ENCODE measurements around the gene SATB2. TPM values are rescaled to one million over a fixed set of nuclear protein-coding genes. Genes with fewer than 3 reads are reported as not detected.

Gene SATB2
- total RNA-seq, 4 donors from 2014 or later, result 2.2 to 6.6 (median 5.0) TPM

GRCh38 chr2:199480966-199481365 is 23.2 kb upstream of the SATB2 start:
- intact Hi-C loops (cut with DNase I), result no loop called here
- TF ChIP-seq POLR2AphosphoS5 (IDR thresholded peaks at IDR 0.05), result no peak
- TF ChIP-seq POLR2A (IDR thresholded peaks at IDR 0.05; ENCODE audit: low read depth), result no peak
- TF ChIP-seq EP300 (IDR thresholded peaks at IDR 0.05), result no peak
- TF ChIP-seq CTCF (IDR thresholded peaks at IDR 0.05), result no peak
- WGBS, result 80% methylated on average over 2 of the region's 2 CpGs

GRCh38 chr2:199477277-199477834 is 19.6 kb upstream of the SATB2 start:
- Histone ChIP-seq H3K27ac (replicated peaks in 1 of 4) (no peak overlapping the region), H3K4me1 (no peaks in the 10 kb centered on the region), H3K27me3 (peaks cover 0 to 35% (median 5%) of the 10 kb centered on the region in 4 donors), H3K36me3 (no peaks in the 10 kb centered on the region), H3K9me3 (no peaks in the 10 kb centered on the region), H3K4me3 (no peak overlapping the region)
- no peak for DNase-seq (ENCODE audit: extremely low spot score)
- intact Hi-C loops (cut with DNase I), result no loop called here
- WGBS, result 72% methylated on average over 2 of the region's 2 CpGs
- TF ChIP-seq POLR2AphosphoS5 (IDR thresholded peaks at IDR 0.05) (no peak), CTCF (IDR thresholded peaks at IDR 0.05) (no peak), POLR2A (IDR thresholded peaks at IDR 0.05; ENCODE audit: low read depth) (no peak), EP300 (IDR thresholded peaks at IDR 0.05) (no peak)

More at GRCh38 chr2:199480966-199481365, 23.2 kb upstream of the SATB2 start:
- no peaks in the 10 kb centered on the region for H3K9me3 ChIP-seq
- H3K4me1 ChIP-seq, result no peaks in the 10 kb centered on the region
- H3K36me3 ChIP-seq, result no peaks in the 10 kb centered on the region
- no peak for DNase-seq (ENCODE audit: extremely low spot score)
- H3K27me3 ChIP-seq, result peaks cover 0 to 17% (median 0%) of the 10 kb centered on the region in 4 donors
- H3K4me3 ChIP-seq, result no peak overlapping the region
- H3K27ac ChIP-seq (replicated peaks in 1 of 4), result no peak overlapping the region

GRCh38 chr2:199471443-199472057 is 13.8 kb upstream of the SATB2 start:
- H3K4me1 ChIP-seq, result peaks cover 31 to 41% (median 33%) of the 10 kb centered on the region in 4 donors
- intact Hi-C loops (cut with DNase I), result loop anchor here (5.0 kb wide), 1 partner anchor 39 kb away; no protein-coding TSS in a partner anchor
- no peaks in the 10 kb centered on the region for H3K9me3 ChIP-seq
- H3K4me3 ChIP-seq, result peak overlapping the region in 3 of 4 donors; percentile 19 to 38 (median 22)
- H3K27me3 ChIP-seq, result peaks cover 0 to 93% (median 60%) of the 10 kb centered on the region in 4 donors
- TF ChIP-seq POLR2AphosphoS5 (IDR thresholded peaks at IDR 0.05) (peak in 1 of 2 donors; percentile 10), CTCF (IDR thresholded peaks at IDR 0.05) (peak; percentile 37 to 78 (median 54)), POLR2A (IDR thresholded peaks at IDR 0.05; ENCODE audit: low read depth) (no peak)
- no peak overlapping the region for H3K27ac ChIP-seq (replicated peaks in 1 of 4)
- WGBS, result 22% methylated on average over 8 of the region's 35 CpGs
- H3K36me3 ChIP-seq, result no peaks in the 10 kb centered on the region
- DNase-seq (ENCODE audit: extremely low spot score), result no peak

GRCh38 chr2:199470672-199471442 is 13.1 kb upstream of the SATB2 start:
- H3K4me1 ChIP-seq, result peaks cover 31 to 41% (median 33%) of the 10 kb centered on the region in 4 donors
- no peak overlapping the region for H3K27ac ChIP-seq (replicated peaks in 1 of 4)
- H3K27me3 ChIP-seq, result peaks cover 0 to 100% (median 67%) of the 10 kb centered on the region in 4 donors
- no peak for DNase-seq (ENCODE audit: extremely low spot score)
- TF ChIP-seq EP300 (IDR thresholded peaks at IDR 0.05) (no peak), CTCF (IDR thresholded peaks at IDR 0.05) (no peak), POLR2AphosphoS5 (IDR thresholded peaks at IDR 0.05) (no peak), POLR2A (IDR thresholded peaks at IDR 0.05; ENCODE audit: low read depth) (no peak)
- H3K9me3 ChIP-seq, result no peaks in the 10 kb centered on the region
- intact Hi-C loops (cut with DNase I), result loop anchor here (5.0 kb wide), 1 partner anchor 39 kb away; no protein-coding TSS in a partner anchor
- H3K36me3 ChIP-seq, result no peaks in the 10 kb centered on the region
- 7% methylated on average over 22 of the region's 48 CpGs for WGBS
- H3K4me3 ChIP-seq, result peak overlapping the region in 3 of 4 donors; percentile 19 to 38 (median 22)

Data from esophagus muscularis mucosa (tissue), 4 donors.